Nephron (organoid): ENCODE data around the gene MIXL1.

ENCODE experiments used
- H3K27ac Mint-ChIP-seq, 3 experiments: 2 replicates each; pipeline ENCODE4 v1.8.0; 2020; ENCODE audit warnings: mixed read lengths in 3 of 3, mild to moderate bottlenecking in 2 of 3, moderate library complexity in 1 of 3
- H3K27me3 Mint-ChIP-seq: 2 replicates; pipeline ENCODE4 v1.8.0; 2021; ENCODE audit warnings: low read depth, mild to moderate bottlenecking, moderate library complexity, mixed read lengths
- H3K36me3 Mint-ChIP-seq: 2 replicates; pipeline ENCODE4 v1.8.0; 2020; ENCODE audit warnings: low read depth, mixed read lengths
- H3K4me1 Mint-ChIP-seq: 2 replicates; pipeline ENCODE4 v1.8.0; 2020; ENCODE audit warnings: mixed read lengths
- H3K4me3 Mint-ChIP-seq, 3 experiments: 2 replicates each; pipeline ENCODE4 v1.8.0; 2020; ENCODE audit warnings: mild to moderate bottlenecking in 3 of 3, mixed read lengths in 3 of 3, moderate library complexity in 2 of 3
- H3K9me3 Mint-ChIP-seq: 2 replicates; pipeline ENCODE4 v1.8.0; 2020; ENCODE audit warnings: mixed read lengths
- CTCF ChIP-seq, 3 experiments: fragments of 200-600 bp; sonication (generic); IDR thresholded peaks; one replicate each; pipeline ENCODE4 v1.5.0; 2021; ENCODE audit warnings: antibody characterized with exemption in 3 of 3; ENCODE audit not compliant: unreplicated experiment in 3 of 3

MIXL1 gene

GRCh38 chr1:226226601-226227000 lies 3.1 kb downstream of the MIXL1 start:
- no peak for TF ChIP-seq CTCF (IDR thresholded peaks at IDR 0.05; ENCODE audit: unreplicated experiment in 3 of 3)
- no peak overlapping the region for H3K27ac Mint-ChIP-seq
- no peaks in the 10 kb centered on the region for H3K9me3 Mint-ChIP-seq
- H3K27me3 Mint-ChIP-seq: peaks cover 43% of the 10 kb centered on the region
- H3K36me3 Mint-ChIP-seq: peaks cover 19% of the 10 kb centered on the region
- peaks cover 3% of the 10 kb centered on the region for H3K4me1 Mint-ChIP-seq
- peak overlapping the region; percentile 26 to 52 (median 40) for H3K4me3 Mint-ChIP-seq

- Mint-ChIP-seq H3K4me3 (no peak overlapping the region), H3K36me3 (peaks cover 33% of the 10 kb centered on the region), H3K9me3 (no peaks in the 10 kb centered on the region), H3K27ac (no peak overlapping the region), H3K27me3 (no peaks in the 10 kb centered on the region), H3K4me1 (no peaks in the 10 kb centered on the region)
- TF ChIP-seq CTCF (IDR thresholded peaks at IDR 0.05; ENCODE audit: unreplicated experiment in 3 of 3): no peak
Observed at GRCh38 chr1:226233293-226233692, 9.8 kb downstream of the MIXL1 start.

GRCh38 chr1:226233806-226234205 lies 10.3 kb downstream of the MIXL1 start:
- Mint-ChIP-seq H3K36me3 (peaks cover 38% of the 10 kb centered on the region), H3K27me3 (no peaks in the 10 kb centered on the region), H3K4me3 (no peak overlapping the region), H3K27ac (no peak overlapping the region), H3K9me3 (no peaks in the 10 kb centered on the region), H3K4me1 (no peaks in the 10 kb centered on the region)
- no peak for TF ChIP-seq CTCF (IDR thresholded peaks at IDR 0.05; ENCODE audit: unreplicated experiment in 3 of 3)

- Mint-ChIP-seq H3K4me1 (no peaks in the 10 kb centered on the region), H3K36me3 (peaks cover 41% of the 10 kb centered on the region), H3K9me3 (no peaks in the 10 kb centered on the region), H3K27ac (no peak overlapping the region), H3K4me3 (no peak overlapping the region), H3K27me3 (no peaks in the 10 kb centered on the region)
- no peak for TF ChIP-seq CTCF (IDR thresholded peaks at IDR 0.05; ENCODE audit: unreplicated experiment in 3 of 3)
Observed at GRCh38 chr1:226236826-226237225, 13.4 kb downstream of the MIXL1 start.

GRCh38 chr1:226239421-226239820 lies 16.0 kb downstream of the MIXL1 start:
- Mint-ChIP-seq H3K4me3 (no peak overlapping the region), H3K27me3 (no peaks in the 10 kb centered on the region), H3K9me3 (no peaks in the 10 kb centered on the region), H3K27ac (no peak overlapping the region), H3K4me1 (no peaks in the 10 kb centered on the region), H3K36me3 (peaks cover 42% of the 10 kb centered on the region)
- no peak for TF ChIP-seq CTCF (IDR thresholded peaks at IDR 0.05; ENCODE audit: unreplicated experiment in 3 of 3)

GRCh38 chr1:226248091-226248490 lies 24.6 kb downstream of the MIXL1 start:
- H3K9me3 Mint-ChIP-seq: no peaks in the 10 kb centered on the region
- H3K4me1 Mint-ChIP-seq: no peaks in the 10 kb centered on the region
- no peak overlapping the region for H3K4me3 Mint-ChIP-seq
- no peak overlapping the region for H3K27ac Mint-ChIP-seq
- H3K27me3 Mint-ChIP-seq: no peaks in the 10 kb centered on the region
- TF ChIP-seq CTCF (IDR thresholded peaks at IDR 0.05; ENCODE audit: unreplicated experiment in 3 of 3): no peak
- peaks cover 46% of the 10 kb centered on the region for H3K36me3 Mint-ChIP-seq
